HEK293 (cell line): ENCODE data around the gene PKMYT1.
A peak's percentile ranks its signal among the peaks of the same experiment; 100 is the strongest.

Experiments
- ATF2 ChIP-seq: fragments of 450-650 bp; formaldehyde crosslinking; IDR thresholded peaks from 2 replicates; pipeline ENCODE4 v1.5.1; 2016; ENCODE audit warnings: missing biosample characterization, missing genetic modification characterization, low read depth
- EGR2 ChIP-seq: fragments of 450-650 bp; formaldehyde crosslinking; IDR thresholded peaks from 2 replicates; pipeline ENCODE4 v1.5.1; 2016; ENCODE audit warnings: low read depth, missing biosample characterization, missing genetic modification characterization
- GFI1B ChIP-seq: fragments of 450-650 bp; formaldehyde crosslinking; IDR thresholded peaks from 2 replicates; pipeline ENCODE4 v1.5.1; 2016; ENCODE audit warnings: missing biosample characterization, missing genetic modification characterization
- IKZF3 ChIP-seq: fragments of 450-650 bp; IDR thresholded peaks from 2 replicates; pipeline ENCODE4 v1.5.0; 2018; ENCODE audit warnings: missing biosample characterization, mild to moderate bottlenecking, missing genetic modification characterization, moderate library complexity
- PRDM4 ChIP-seq: fragments of 450-650 bp; formaldehyde crosslinking; IDR thresholded peaks from 2 replicates; pipeline ENCODE4 v1.5.1; 2017; ENCODE audit warnings: missing biosample characterization, missing genetic modification characterization
- REPIN1 ChIP-seq: fragments of 450-650 bp; formaldehyde crosslinking; IDR thresholded peaks from 2 replicates; pipeline ENCODE4 v1.5.1; 2017; ENCODE audit warnings: missing biosample characterization, missing genetic modification characterization, low read depth
- SP3 ChIP-seq: fragments of 450-650 bp; formaldehyde crosslinking; IDR thresholded peaks from 2 replicates; pipeline ENCODE4 v1.5.1; 2016; ENCODE audit warnings: missing biosample characterization, missing genetic modification characterization
- SP7 ChIP-seq: fragments of 450-650 bp; formaldehyde crosslinking; IDR thresholded peaks from 2 replicates; pipeline ENCODE4 v1.5.1; 2016; ENCODE audit warnings: missing biosample characterization, missing genetic modification characterization
- TSHZ1 ChIP-seq: fragments of 450-650 bp; formaldehyde crosslinking; IDR thresholded peaks from 2 replicates; pipeline ENCODE4 v1.5.1; 2016; ENCODE audit warnings: missing biosample characterization, missing genetic modification characterization, borderline replicate concordance
- ZBTB26 ChIP-seq: fragments of 450-650 bp; formaldehyde crosslinking; optimal IDR thresholded peaks from 2 replicates; pipeline ENCODE3; 2016; ENCODE audit warnings: missing biosample characterization, mild to moderate bottlenecking, missing genetic modification characterization
- ZBTB7A ChIP-seq: fragments of 450-650 bp; formaldehyde crosslinking; IDR thresholded peaks from 2 replicates; pipeline ENCODE4 v1.5.1; 2016; ENCODE audit warnings: low read depth, missing biosample characterization, missing genetic modification characterization
- ZBTB8A ChIP-seq: fragments of 450-650 bp; formaldehyde crosslinking; IDR thresholded peaks from 2 replicates; pipeline ENCODE4 v1.5.1; 2016; ENCODE audit warnings: missing biosample characterization, missing genetic modification characterization
- ZNF132 ChIP-seq: fragments of 450-650 bp; formaldehyde crosslinking; IDR thresholded peaks from 2 replicates; pipeline ENCODE4 v1.5.1; 2017; ENCODE audit warnings: missing biosample characterization, missing genetic modification characterization, borderline replicate concordance
- ZNF140 ChIP-seq: fragments of 450-650 bp; formaldehyde crosslinking; IDR thresholded peaks from 2 replicates; pipeline ENCODE4 v1.5.1; 2016; ENCODE audit warnings: missing biosample characterization, missing genetic modification characterization
- ZNF157 ChIP-seq: fragments of 450-650 bp; formaldehyde crosslinking; IDR thresholded peaks from 2 replicates; pipeline ENCODE4 v1.5.1; 2016; ENCODE audit warnings: missing biosample characterization, missing genetic modification characterization
- ZNF169 ChIP-seq: fragments of 450-650 bp; formaldehyde crosslinking; IDR thresholded peaks from 2 replicates; pipeline ENCODE4 v1.5.1; 2016; ENCODE audit warnings: missing biosample characterization, missing genetic modification characterization
- ZNF19 ChIP-seq: fragments of 450-650 bp; formaldehyde crosslinking; IDR thresholded peaks from 2 replicates; pipeline ENCODE4; 2016; ENCODE audit warnings: missing biosample characterization, missing genetic modification characterization, low read depth
- ZNF2 ChIP-seq: fragments of 450-650 bp; formaldehyde crosslinking; IDR thresholded peaks from 2 replicates; pipeline ENCODE4 v1.5.1; 2016; ENCODE audit warnings: missing biosample characterization, missing genetic modification characterization
- ZNF221 ChIP-seq: fragments of 450-650 bp; formaldehyde crosslinking; IDR thresholded peaks from 2 replicates; pipeline ENCODE4 v1.5.1; 2017; ENCODE audit warnings: missing biosample characterization, missing genetic modification characterization, borderline replicate concordance
- ZNF302 ChIP-seq: fragments of 450-650 bp; formaldehyde crosslinking; IDR thresholded peaks from 2 replicates; pipeline ENCODE4 v1.5.1; 2016; ENCODE audit warnings: missing biosample characterization, missing genetic modification characterization, low read depth
- ZNF366 ChIP-seq: fragments of 450-650 bp; formaldehyde crosslinking; conservative IDR thresholded peaks from 2 replicates; pipeline ENCODE4 v1.5.1; 2016; ENCODE audit warnings: missing biosample characterization, missing genetic modification characterization
- ZNF473 ChIP-seq: fragments of 450-650 bp; formaldehyde crosslinking; IDR thresholded peaks from 2 replicates; pipeline ENCODE4 v1.5.1; 2017; ENCODE audit warnings: missing biosample characterization, missing genetic modification characterization
- ZNF513 ChIP-seq: fragments of 450-650 bp; IDR thresholded peaks from 2 replicates; pipeline ENCODE4 v1.5.1; 2018; ENCODE audit warnings: missing biosample characterization, missing genetic modification characterization
- ZNF558 ChIP-seq: fragments of 450-650 bp; formaldehyde crosslinking; IDR thresholded peaks from 2 replicates; pipeline ENCODE4 v1.5.1; 2016; ENCODE audit warnings: missing biosample characterization, missing genetic modification characterization
- ZNF580 ChIP-seq: fragments of 450-650 bp; formaldehyde crosslinking; IDR thresholded peaks from 2 replicates; pipeline ENCODE4 v1.5.1; 2016; ENCODE audit warnings: missing biosample characterization, missing genetic modification characterization
- ZNF624 ChIP-seq: fragments of 450-650 bp; formaldehyde crosslinking; IDR thresholded peaks from 2 replicates; pipeline ENCODE4 v1.5.1; 2017; ENCODE audit warnings: missing biosample characterization, missing genetic modification characterization
- ZNF658 ChIP-seq: fragments of 450-650 bp; formaldehyde crosslinking; IDR thresholded peaks from 2 replicates; pipeline ENCODE4; 2016; ENCODE audit warnings: missing biosample characterization, missing genetic modification characterization
- ZNF670 ChIP-seq: fragments of 450-650 bp; formaldehyde crosslinking; IDR thresholded peaks from 2 replicates; pipeline ENCODE4 v1.5.1; 2016; ENCODE audit warnings: missing biosample characterization, missing genetic modification characterization, low read depth
- ZSCAN30 ChIP-seq: fragments of 450-650 bp; IDR thresholded peaks from 2 replicates; pipeline ENCODE4 v1.5.1; 2018; ENCODE audit warnings: missing biosample characterization, mild to moderate bottlenecking, missing genetic modification characterization, moderate library complexity

The PKMYT1 gene

GRCh38 chr16:2968738-2969544 is 11.3 kb downstream of the PKMYT1 start, which contains the start of gene PAQR4 (continued):
- no peak for TF ChIP-seq TSHZ1
- TF ChIP-seq ZNF157 = no peak
- no peak for TF ChIP-seq PRDM4
- no peak for TF ChIP-seq ZNF19 (tag by site-specific recombination)
- TF ChIP-seq ZNF302 (tag by site-specific recombination) = no peak
- TF ChIP-seq ZNF624 (tag by site-specific recombination) = no peak
- TF ChIP-seq ZNF366 (tag by site-specific recombination) = no peak
- TF ChIP-seq IKZF3 = 0 out of 2 replicates have a peak, but pooled peaks have one; percentile 31
- TF ChIP-seq ZNF558 = no peak
- no peak for TF ChIP-seq ZNF473
- TF ChIP-seq ZBTB7A = peak; percentile 93
- TF ChIP-seq SP3 (tag by site-specific recombination) = peak; percentile 84
- no peak for TF ChIP-seq ZSCAN30 (tag by site-specific recombination)
- TF ChIP-seq REPIN1 (tag by site-specific recombination) = no peak
- peak; percentile 90 for TF ChIP-seq ZNF2 (tag by site-specific recombination)
- no peak for TF ChIP-seq GFI1B
- peak; percentile 79 for TF ChIP-seq ZBTB26 (tag by site-specific recombination)
- TF ChIP-seq ZNF580 (tag by site-specific recombination) = peak; percentile 79; the same call in 1 of the 2 replicates
- TF ChIP-seq ATF2 (tag by site-specific recombination) = no peak
- peak; percentile 81 for TF ChIP-seq EGR2 (tag by site-specific recombination)
- no peak for TF ChIP-seq ZNF132 (tag by site-specific recombination)
- TF ChIP-seq ZNF658 (tag by site-specific recombination) = no peak
- no peak for TF ChIP-seq ZNF221
- no peak for TF ChIP-seq ZNF140
- TF ChIP-seq ZNF513 (tag by site-specific recombination) = no peak
- no peak for TF ChIP-seq ZNF670 (tag by site-specific recombination)
- TF ChIP-seq ZNF169 (tag by site-specific recombination) = no peak
- TF ChIP-seq SP7 (tag by site-specific recombination) = peak; percentile 87
- TF ChIP-seq ZBTB8A = peak; percentile 90
